GM18870 (cell line): ENCODE measurements around the gene CRYBG3.

ENCODE experiments used
- ATAC-seq: cut with Tn5 transposase; IDR thresholded peaks from one replicate; pipeline ENCODE4 v1.9.1; 2021; ENCODE audit warnings: moderate library complexity; ENCODE audit not compliant: unreplicated experiment

CRYBG3 gene

DNA sequence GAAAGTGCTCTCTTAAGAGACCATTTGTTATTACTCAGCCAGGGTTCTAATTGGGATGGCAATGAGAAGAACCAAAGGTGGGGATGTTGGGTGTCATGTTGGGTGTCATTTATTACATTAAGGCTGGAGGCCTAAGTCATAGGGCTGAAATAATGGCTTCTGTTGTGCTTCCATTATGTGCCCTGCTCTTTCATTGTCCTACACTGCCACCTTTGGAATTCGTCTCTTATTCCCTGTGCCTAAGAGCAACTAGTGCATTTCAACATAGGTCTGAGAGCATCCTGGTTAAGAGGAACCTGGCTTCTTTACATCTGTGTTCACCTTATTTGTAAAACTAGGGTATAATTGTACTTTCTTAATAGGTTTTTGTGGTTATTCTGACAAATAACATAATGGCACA is 118.2 kb downstream of the CRYBG3 start:
- no peak for ATAC-seq

GRCh38 chr3:97942801-97943546 is 121.2 kb downstream of the CRYBG3 start:
- ATAC-seq, result no peak

- ATAC-seq, result no peak
Measured at GRCh38 chr3:97948351-97949109, 126.7 kb downstream of the CRYBG3 start.

DNA sequence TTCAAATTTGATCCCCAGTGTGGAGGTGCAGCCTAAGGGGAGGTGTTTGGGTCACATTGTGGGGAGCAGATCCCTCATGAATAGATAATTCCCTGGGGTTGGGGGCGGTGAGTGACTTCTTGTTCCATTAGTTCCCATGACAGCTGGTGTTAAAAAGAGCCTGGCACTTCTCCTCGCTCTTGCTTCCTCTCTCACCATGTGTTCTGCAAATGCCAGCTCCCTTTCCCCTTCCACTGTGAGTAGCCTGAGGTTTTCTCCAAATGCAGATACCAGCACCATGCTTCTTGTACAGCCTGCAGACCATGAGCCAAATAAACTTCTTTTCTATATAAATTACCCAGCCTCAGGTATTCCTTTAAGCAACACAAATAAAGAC is 127.3 kb downstream of the CRYBG3 start:
- ATAC-seq, result no peak

- ATAC-seq, result no peak
Measured at GRCh38 chr3:97949743-97950142, 127.9 kb downstream of the CRYBG3 start.

DNA sequence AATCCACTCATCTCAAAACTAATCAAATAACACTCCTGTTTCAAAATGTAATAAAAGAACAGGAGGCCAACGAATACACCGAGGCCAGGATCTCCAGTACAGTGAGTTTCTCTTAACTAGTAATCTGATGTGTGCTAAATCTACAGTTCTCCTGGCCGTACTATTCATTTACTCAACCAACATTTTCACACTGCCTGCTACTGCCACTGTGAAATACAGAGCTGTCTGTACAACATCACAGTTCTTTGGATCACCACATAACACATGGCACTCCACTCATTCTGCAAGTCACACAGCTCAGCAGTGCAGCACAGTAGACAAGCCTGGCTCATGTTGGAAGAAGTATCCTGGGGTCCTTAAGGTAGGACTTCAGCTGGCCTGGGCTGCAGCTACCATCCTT is 128.5 kb downstream of the CRYBG3 start:
- no peak for ATAC-seq

DNA sequence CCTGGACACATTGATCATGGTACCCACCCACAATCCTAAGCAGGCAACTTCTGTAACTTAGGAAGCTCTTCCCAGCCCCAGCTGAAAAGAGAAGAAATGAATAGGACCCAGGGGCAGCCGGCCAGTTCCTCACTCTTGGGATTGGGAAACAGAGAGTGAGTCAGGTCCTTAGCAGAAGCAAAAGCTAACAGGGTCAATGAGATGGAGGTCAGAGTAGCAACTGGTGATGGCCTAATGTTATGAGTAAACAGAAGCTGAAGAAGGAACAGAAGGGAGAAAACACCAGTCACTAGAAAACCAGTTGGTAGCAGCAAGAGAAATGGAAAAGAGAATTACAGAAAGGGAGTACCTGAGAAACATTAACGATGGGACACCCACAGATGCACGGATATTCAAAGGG is 130.5 kb downstream of the CRYBG3 start:
- ATAC-seq, result no peak

- no peak for ATAC-seq
Measured at GRCh38 chr3:97952872-97953271, 131.1 kb downstream of the CRYBG3 start.

DNA sequence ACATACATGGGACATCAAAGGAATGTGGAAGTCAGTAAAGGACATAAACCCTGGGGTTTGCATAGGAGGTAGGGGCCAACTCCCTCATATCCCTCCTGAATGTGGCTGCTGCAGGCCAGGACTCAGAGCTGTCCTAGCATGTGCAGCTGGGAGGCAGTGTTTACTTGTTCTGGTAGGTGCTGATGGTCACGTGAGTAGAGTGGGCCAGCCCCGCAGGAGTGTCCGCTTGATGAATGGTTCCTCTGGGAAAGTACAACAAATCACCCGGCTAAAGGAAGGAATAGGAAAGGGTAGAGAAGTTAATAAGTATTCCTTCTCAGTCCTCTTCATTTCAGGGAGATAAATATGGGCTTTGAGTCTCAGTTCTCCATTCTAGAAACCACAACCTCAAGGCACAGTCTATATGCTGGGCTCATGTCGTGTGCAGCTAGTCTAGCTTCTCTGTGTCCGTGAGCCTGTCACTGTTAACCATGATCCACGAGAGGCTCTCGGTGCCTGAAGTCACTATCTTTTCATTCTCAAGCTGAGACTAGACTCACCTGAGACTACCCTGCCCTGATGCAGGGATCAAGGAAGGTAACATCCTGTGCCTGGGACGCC is 132.5 kb downstream of the CRYBG3 start:
- ATAC-seq, result no peak

DNA sequence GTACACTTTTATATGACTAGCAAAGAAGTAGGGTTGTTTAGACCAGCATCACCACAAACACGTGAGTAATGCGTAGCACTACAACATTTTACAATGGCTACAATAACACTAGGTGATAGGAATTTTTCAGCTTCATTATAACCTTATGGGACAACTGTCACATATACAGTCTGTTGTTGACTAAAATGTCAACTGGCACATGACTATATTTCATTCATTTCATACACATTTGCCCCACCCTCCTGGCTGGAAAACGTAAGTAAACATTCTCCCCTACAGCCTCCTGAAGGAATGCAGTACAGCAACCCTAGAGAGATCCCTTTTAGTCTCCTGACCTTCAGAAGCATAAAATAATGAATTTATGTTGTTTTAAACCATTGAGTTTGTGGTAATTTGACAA is 134.2 kb downstream of the CRYBG3 start:
- ATAC-seq, result no peak

DNA sequence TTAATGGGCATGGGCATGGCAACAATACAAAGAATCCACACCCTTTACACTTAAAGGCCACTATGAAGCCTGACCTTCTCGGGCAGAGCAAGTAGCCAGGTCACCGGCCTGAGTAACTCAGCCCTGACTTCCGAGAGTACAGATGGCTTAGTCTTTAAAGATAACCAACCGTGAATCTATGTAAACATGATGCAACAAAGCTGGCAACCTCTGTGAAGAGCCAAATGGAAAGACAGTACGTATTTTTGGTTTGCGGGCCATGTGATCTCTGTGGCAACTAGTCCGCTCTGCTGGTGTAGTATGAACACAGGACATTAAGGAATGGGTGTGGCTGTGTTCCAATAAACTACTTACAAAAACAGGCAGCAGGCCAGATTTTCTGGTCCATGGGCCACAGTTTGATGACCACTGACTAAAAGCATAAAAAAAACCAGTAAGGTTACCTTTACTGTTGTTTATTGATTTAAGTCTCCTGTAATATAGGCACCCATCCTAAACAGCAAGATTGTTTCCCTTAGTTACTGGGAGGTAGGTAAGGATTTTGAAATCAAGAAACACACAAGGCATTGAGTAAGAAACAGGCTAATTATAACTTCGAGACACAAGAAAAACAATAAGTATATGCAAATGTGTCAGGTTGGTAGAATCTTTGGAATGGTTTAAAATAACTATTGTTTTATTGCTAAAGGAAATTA is 136.0 kb downstream of the CRYBG3 start:
- no peak for ATAC-seq

DNA sequence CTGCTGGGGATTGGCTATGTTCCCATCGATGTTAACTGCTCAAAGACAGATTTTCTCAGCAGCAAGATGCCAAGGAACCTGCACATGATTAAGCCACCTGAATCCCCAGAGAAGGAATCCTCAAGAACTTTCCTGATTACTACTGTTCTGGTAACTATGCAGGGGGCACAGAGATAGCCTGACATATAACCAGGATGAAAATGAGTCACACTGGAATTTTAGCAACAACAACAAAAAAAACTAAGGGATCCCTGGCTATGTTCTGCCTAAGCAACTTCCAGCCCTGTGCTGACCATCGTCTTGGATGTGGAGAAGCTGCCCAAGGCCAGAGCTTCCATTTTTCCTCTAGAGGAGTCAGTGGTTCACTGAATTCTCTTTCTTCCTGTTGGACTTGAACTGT is 136.6 kb downstream of the CRYBG3 start:
- no peak for ATAC-seq

GRCh38 chr3:97958796-97959195 is 137.0 kb downstream of the CRYBG3 start:
- no peak for ATAC-seq

- no peak for ATAC-seq
Measured at GRCh38 chr3:97959872-97960271, 138.1 kb downstream of the CRYBG3 start.

- no peak for ATAC-seq
Measured at GRCh38 chr3:97960551-97960950, 138.7 kb downstream of the CRYBG3 start.

DNA sequence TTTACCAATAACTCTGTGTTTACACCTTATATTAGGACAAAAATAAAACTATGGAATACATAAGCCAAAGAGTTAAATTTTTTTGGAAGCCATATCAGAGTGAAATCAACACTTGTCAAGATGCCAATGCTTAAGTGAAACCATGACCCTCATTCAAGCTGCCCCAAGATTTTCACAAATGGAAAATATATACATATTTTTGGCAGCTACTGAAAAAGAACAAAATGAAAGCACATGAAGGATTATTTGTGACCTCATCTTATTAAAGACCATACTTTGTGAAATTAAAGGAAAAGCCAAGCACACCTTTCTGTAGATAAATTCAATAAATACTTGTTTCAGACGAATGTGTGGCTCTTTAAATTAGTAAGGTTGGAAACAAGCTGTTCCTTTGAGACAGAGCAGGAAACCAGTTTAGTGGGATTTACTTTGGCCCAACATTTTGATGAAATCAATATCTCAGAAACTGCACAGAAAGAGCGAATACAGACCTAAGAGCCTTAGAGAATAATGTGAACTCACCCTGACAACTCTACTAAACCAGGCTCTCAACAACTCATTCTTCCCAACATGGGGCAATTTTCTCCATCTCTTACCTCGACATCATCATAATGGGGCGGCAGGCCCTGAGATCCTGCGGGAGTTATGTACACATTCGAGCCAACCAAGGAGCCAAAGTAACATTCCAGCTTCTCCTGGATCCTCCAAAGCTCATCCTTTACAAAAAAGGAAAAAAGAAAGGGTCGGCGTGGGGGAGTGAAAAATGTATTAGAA is 139.4 kb downstream of the CRYBG3 start:
- ATAC-seq, result no peak

GRCh38 chr3:97967966-97968365 is 146.2 kb downstream of the CRYBG3 start:
- ATAC-seq, result no peak

GRCh38 chr3:97968376-97968775 is 146.6 kb downstream of the CRYBG3 start:
- ATAC-seq, result no peak

DNA sequence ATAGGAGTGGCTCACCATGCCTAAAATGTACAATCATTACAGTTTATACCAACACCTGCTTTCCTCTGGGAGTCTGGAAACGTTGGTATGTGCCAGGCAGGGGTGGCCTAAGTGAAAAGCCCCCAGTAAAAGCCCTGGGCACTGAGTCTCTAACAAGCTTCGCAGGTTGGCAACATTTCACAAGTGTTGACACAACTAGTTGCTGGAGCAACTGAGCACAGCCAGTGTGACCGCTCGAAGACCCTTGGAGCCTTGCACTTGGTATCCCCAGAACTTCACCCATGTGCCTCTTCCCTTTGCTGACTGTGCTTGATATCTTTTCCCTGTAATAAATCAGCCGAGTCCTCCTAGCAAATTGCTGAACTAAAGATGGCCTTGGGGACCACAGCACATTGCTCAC is 147.7 kb downstream of the CRYBG3 start:
- no peak for ATAC-seq

- no peak for ATAC-seq
Measured at GRCh38 chr3:97970156-97970555, 148.3 kb downstream of the CRYBG3 start.
